Smooth muscle cell (in vitro differentiated cells): ENCODE results near the gene ACBD6. TPM values are rescaled to one million over a fixed set of nuclear protein-coding genes. Genes with fewer than 3 reads are reported as not detected.

ENCODE experiments used
- DNase-seq: peaks from one replicate; lab custom pipeline; 2025; ENCODE audit not compliant: unreplicated experiment; lab: John Stamatoyannopoulos, UW
- H2AFZ ChIP-seq: fragments of 200-600 bp; sonication (generic); 2 replicates; pipeline ENCODE4 v1.6.0; 2016; ENCODE audit warnings: antibody characterized with exemption, low read depth, mild to moderate bottlenecking
- H3F3A ChIP-seq: fragments of 200-600 bp; sonication (generic); 2 replicates; pipeline ENCODE4 v1.6.0; 2017; ENCODE audit warnings: antibody characterized with exemption, low read depth
- H3K27ac ChIP-seq: fragments of 200-600 bp; sonication (generic); 2 replicates; pipeline ENCODE4 v1.5.1; 2016; ENCODE audit warnings: low read depth, mild to moderate bottlenecking
- H3K27me3 ChIP-seq: fragments of 200-600 bp; sonication (generic); 2 replicates; pipeline ENCODE4 v1.6.1; 2016; ENCODE audit warnings: low read depth, mild to moderate bottlenecking
- H3K36me3 ChIP-seq: fragments of 200-600 bp; sonication (generic); 2 replicates; pipeline ENCODE4 v1.5.1; 2016; ENCODE audit warnings: low read depth
- H3K4me1 ChIP-seq: fragments of 200-600 bp; sonication (generic); 2 replicates; pipeline ENCODE4 v1.5.1; 2016; ENCODE audit warnings: low read depth
- H3K4me2 ChIP-seq: fragments of 200-600 bp; sonication (generic); 2 replicates; pipeline ENCODE4 v1.6.0; 2016; ENCODE audit warnings: mild to moderate bottlenecking
- H3K4me3 ChIP-seq: fragments of 200-600 bp; sonication (generic); 2 replicates; pipeline ENCODE4 v1.5.1; 2016; ENCODE audit warnings: mild to moderate bottlenecking
- H3K79me2 ChIP-seq: fragments of 200-600 bp; sonication (generic); 2 replicates; pipeline ENCODE4 v1.6.0; 2016; ENCODE audit warnings: low read depth, mild to moderate bottlenecking
- H3K9ac ChIP-seq: fragments of 200-600 bp; sonication (generic); 2 replicates; pipeline ENCODE4 v1.6.0; 2016; ENCODE audit warnings: low read depth
- H3K9me3 ChIP-seq: fragments of 200-600 bp; sonication (generic); replicated peaks from 2 replicates; pipeline ENCODE4 v1.5.1; 2016; ENCODE audit warnings: low read depth
- H4K20me1 ChIP-seq: fragments of 200-600 bp; sonication (generic); 2 replicates; pipeline ENCODE4 v1.6.0; 2016; ENCODE audit warnings: low read depth
- whole genome bisulfite sequencing: methylation state at CpG from one replicate; pipeline ENCODE4 v1.1.7; 2016; ENCODE audit warnings: low lambda C conversion rate; 5-methylcytosine and 5-hydroxymethylcytosine counted together
- polyA plus RNA-seq: library from polyadenylated mRNA; unstranded; fragments of >200 nt; fragmentation: Nextera tagmentation; extraction: Ambion mirVana; gene quantifications from 2 replicates; pipeline ENCODE4 v1.2.1, GENCODE V29; 2016
- total RNA-seq: library from RNA; depleted of rRNA; stranded (reverse); fragments of >200 nt; gene quantifications from 2 replicates; pipeline ENCODE4 v1.2.3, GENCODE V29; 2014
- TF ChIP-seq, protein P1 (sequence below): fragments of 200-600 bp; sonication (generic); IDR thresholded peaks from 2 replicates; pipeline ENCODE4 v1.5.1; 2017; ENCODE audit warnings: borderline replicate concordance, mild to moderate bottlenecking, antibody characterized with exemption; ENCODE audit not compliant: insufficient read depth, poor library complexity, severe bottlenecking

The ACBD6 gene
- total and polyA plus RNA-seq, 2 experiments from 2014 or later: 44.1 to 48.7 TPM

DNA sequence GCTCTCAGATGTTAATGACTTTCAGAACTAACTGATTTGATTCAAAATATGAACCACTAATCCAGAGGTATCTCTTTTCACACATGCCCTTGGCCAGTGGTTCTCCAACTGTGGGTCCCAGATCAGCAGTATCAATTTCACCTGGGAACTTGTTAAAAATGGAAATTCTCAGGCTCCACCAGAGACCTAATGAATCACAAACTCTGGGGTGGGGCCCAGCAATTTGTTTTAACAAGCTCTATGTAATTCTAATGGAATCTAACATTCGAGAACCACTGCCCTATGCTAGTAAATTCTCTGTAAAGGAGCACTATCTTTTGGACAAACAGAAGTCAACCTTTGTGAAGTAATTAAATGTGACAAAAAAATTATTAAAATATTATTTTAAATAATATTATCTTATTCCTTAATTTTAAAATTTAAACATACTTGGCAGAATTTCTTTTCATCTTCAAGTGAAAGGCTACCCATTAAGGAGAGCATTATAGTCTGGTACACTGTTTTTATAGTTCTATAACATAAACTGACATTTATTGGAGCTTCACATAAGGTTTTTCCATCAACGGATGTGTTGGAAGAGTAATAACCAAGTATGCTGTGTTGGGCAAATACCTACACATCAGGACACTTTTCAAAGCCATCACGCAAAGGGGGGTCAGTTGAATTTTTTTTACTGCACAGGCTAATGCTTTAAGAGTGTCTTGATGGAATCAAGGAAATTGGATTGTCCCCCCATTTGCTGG lies 141.9 kb downstream of the ACBD6 start:
- no peak overlapping the region for H3K27ac ChIP-seq
- no peak overlapping the region for H2AFZ ChIP-seq
- H3K36me3 ChIP-seq: no peaks in the 10 kb centered on the region
- no peaks in the 10 kb centered on the region for H3K27me3 ChIP-seq
- H3K9ac ChIP-seq: no peak overlapping the region
- no peak overlapping the region for H3K4me2 ChIP-seq
- DNase-seq: no peak
- no peak overlapping the region for H3K4me3 ChIP-seq
- H4K20me1 ChIP-seq: peaks cover 63% of the 10 kb centered on the region
- H3K4me1 ChIP-seq: peaks cover 10% of the 10 kb centered on the region
- no peaks in the 10 kb centered on the region for H3F3A ChIP-seq
- 86% methylated on average over 3 of the region's 3 CpGs for WGBS
- TF ChIP-seq, protein P1, sequence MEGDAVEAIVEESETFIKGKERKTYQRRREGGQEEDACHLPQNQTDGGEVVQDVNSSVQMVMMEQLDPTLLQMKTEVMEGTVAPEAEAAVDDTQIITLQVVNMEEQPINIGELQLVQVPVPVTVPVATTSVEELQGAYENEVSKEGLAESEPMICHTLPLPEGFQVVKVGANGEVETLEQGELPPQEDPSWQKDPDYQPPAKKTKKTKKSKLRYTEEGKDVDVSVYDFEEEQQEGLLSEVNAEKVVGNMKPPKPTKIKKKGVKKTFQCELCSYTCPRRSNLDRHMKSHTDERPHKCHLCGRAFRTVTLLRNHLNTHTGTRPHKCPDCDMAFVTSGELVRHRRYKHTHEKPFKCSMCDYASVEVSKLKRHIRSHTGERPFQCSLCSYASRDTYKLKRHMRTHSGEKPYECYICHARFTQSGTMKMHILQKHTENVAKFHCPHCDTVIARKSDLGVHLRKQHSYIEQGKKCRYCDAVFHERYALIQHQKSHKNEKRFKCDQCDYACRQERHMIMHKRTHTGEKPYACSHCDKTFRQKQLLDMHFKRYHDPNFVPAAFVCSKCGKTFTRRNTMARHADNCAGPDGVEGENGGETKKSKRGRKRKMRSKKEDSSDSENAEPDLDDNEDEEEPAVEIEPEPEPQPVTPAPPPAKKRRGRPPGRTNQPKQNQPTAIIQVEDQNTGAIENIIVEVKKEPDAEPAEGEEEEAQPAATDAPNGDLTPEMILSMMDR: no peak
- no peaks in the 10 kb centered on the region for H3K9me3 ChIP-seq
- peaks cover 8% of the 10 kb centered on the region for H3K79me2 ChIP-seq

GRCh38 chr1:180358649-180359048 lies 143.7 kb downstream of the ACBD6 start:
- WGBS: 23% methylated on average over 1 of the region's 1 CpG
- H4K20me1 ChIP-seq: peaks cover 66% of the 10 kb centered on the region
- no peak overlapping the region for H3K9ac ChIP-seq
- no peak overlapping the region for H3K4me2 ChIP-seq
- H3K4me1 ChIP-seq: peaks cover 26% of the 10 kb centered on the region
- no peak for DNase-seq
- H3K79me2 ChIP-seq: peaks cover 8% of the 10 kb centered on the region
- no peaks in the 10 kb centered on the region for H3K27me3 ChIP-seq
- no peaks in the 10 kb centered on the region for H3K36me3 ChIP-seq
- H3F3A ChIP-seq: no peaks in the 10 kb centered on the region
- no peak overlapping the region for H3K4me3 ChIP-seq
- H2AFZ ChIP-seq: no peak overlapping the region
- no peak overlapping the region for H3K27ac ChIP-seq
- TF ChIP-seq, protein P1: no peak
- no peaks in the 10 kb centered on the region for H3K9me3 ChIP-seq

DNA sequence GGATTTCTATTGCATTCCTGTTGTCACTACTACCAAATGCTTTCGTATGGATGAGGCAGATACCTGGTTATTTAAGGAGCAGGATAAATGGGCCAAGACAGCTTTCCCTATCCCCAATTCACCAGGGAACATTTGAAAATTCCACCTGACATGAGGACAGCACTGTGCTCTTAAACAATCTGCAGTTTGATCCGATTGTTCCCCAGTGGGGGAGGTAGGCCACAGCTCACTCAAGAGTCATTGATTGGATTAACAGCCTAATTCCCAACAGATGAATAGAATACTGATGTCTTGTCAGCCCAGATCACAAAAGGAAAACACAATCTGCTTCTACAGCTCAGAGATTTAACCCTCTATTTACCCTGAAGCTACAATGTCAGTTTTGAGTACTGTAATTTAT lies 148.4 kb downstream of the ACBD6 start:
- no peaks in the 10 kb centered on the region for H3F3A ChIP-seq
- 74% methylated on average over 2 of the region's 2 CpGs for WGBS
- H3K27ac ChIP-seq: no peak overlapping the region
- peaks cover 47% of the 10 kb centered on the region for H4K20me1 ChIP-seq
- H3K9me3 ChIP-seq: no peaks in the 10 kb centered on the region
- no peak overlapping the region for H3K9ac ChIP-seq
- H2AFZ ChIP-seq: no peak overlapping the region
- H3K79me2 ChIP-seq: no peaks in the 10 kb centered on the region
- no peak overlapping the region for H3K4me3 ChIP-seq
- TF ChIP-seq, protein P1: no peak
- no peaks in the 10 kb centered on the region for H3K27me3 ChIP-seq
- DNase-seq: no peak
- H3K4me2 ChIP-seq: no peak overlapping the region
- H3K36me3 ChIP-seq: no peaks in the 10 kb centered on the region
- H3K4me1 ChIP-seq: peaks cover 33% of the 10 kb centered on the region

GRCh38 chr1:180352588-180352987 lies 149.8 kb downstream of the ACBD6 start:
- TF ChIP-seq, protein P1: no peak
- DNase-seq: no peak
- Histone ChIP-seq H3K27ac (no peak overlapping the region), H3K9me3 (no peaks in the 10 kb centered on the region), H3K36me3 (no peaks in the 10 kb centered on the region), H3K79me2 (no peaks in the 10 kb centered on the region), H3K27me3 (no peaks in the 10 kb centered on the region), H3F3A (no peaks in the 10 kb centered on the region), H3K4me3 (no peak overlapping the region), H3K4me2 (no peak overlapping the region), H3K4me1 (peaks cover 28% of the 10 kb centered on the region), H4K20me1 (peaks cover 37% of the 10 kb centered on the region), H3K9ac (no peak overlapping the region), H2AFZ (no peak overlapping the region)
- WGBS: 95% methylated on average over 2 of the region's 2 CpGs
